LHCN-M2 (cell line): ENCODE data around the gene NLRC4. TPM values are rescaled to one million over a fixed set of nuclear protein-coding genes. Genes with fewer than 3 reads are reported as not detected.

ENCODE experiments used
- total RNA-seq: library from RNA; depleted of rRNA; stranded (reverse); fragments of >200 nt; gene quantifications from 2 replicates; pipeline ENCODE4 v1.2.3, GENCODE V29; 2014; rRNA removed

The NLRC4 gene
- total RNA-seq, 1 experiment from 2014 or later = not detected

Other genes with a start within 250 kb of the NLRC4 start
- 69.6 and 70.7 TPM in 2 replicates for gene DPY30, start 225.1 kb downstream of the NLRC4 start, total RNA-seq
- gene SPAST, start 201.3 kb downstream of the NLRC4 start, total RNA-seq = 17.7 and 17.9 TPM in 2 replicates
- 25.1 and 30.6 TPM in 2 replicates for gene SLC30A6, start 99.0 kb downstream of the NLRC4 start, total RNA-seq
- gene YIPF4, start 13.0 kb upstream of the NLRC4 start, total RNA-seq = 12.6 and 27.6 TPM in 2 replicates
- 59.0 and 61.0 TPM in 2 replicates for gene BIRC6, start 92.1 kb upstream of the NLRC4 start, total RNA-seq